HG02973 (cell line): Measurements from ENCODE around the gene CLDN3.
"Not testable (repeated sequence)": the region's sequence is repeated elsewhere in the genome, so short reads cannot be mapped to it uniquely, and the experiment has no call there.

Source experiments
- ATAC-seq: cut with Tn5 transposase; IDR thresholded peaks from one replicate; pipeline ENCODE4 v1.9.1; 2021; ENCODE audit warnings: moderate library complexity; ENCODE audit not compliant: unreplicated experiment

Gene CLDN3

DNA sequence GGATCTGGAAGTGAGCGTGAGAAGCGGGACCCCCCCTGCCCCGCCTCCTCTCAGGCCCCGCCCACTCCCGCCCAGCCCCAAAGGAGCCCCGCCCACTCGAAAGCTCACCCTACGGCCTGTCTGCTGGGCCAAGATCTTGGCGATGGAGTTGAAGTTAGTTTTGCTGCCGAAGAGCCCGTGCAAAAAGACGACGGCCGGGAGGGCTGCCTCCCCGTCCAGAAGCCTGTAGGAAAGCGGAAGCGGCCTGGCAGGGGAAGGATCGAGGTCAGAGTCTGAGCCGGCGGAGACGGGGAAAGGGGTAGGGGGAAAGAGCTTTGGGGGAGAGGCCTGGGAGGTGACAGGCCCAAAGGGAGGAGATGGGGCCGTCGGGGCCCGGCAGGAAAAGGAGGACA is 31.9 kb downstream of the CLDN3 start:
- ATAC-seq = no peak

DNA sequence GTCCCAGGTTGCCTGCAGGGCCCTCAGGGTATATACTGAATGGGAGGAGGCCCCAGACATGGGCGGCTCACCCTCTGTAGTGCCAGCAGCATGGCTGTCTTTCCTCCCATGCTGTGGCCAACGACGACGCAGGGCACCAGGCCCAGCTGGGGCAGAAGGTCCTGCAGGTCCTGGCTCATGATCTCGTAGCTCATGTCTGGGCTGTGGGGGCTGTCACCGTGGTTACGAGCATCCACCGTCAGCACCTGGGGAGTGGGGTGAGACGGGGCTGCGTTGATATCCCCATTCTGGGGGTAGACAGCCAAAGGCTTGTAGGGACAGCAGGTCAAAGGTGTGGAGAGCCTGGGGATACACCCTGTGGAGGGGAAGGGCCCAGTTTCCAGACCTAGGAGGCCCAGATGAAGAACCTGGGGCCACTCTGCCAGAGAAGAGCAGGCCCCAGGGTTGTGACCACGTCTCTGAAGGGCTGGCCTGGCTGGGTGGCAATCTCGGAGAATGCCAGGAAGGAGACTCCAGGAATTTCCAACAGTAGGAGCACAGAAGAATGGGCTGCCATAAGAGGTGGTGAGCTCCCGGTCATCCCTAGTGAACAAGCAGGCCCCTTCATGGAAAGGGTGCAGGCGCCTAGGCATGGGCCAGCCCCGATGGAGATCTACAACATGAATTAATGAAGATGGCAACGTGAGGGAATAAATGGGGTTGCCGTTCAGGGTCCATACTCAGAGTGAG is 32.4 kb downstream of the CLDN3 start:
- no peak for ATAC-seq

DNA sequence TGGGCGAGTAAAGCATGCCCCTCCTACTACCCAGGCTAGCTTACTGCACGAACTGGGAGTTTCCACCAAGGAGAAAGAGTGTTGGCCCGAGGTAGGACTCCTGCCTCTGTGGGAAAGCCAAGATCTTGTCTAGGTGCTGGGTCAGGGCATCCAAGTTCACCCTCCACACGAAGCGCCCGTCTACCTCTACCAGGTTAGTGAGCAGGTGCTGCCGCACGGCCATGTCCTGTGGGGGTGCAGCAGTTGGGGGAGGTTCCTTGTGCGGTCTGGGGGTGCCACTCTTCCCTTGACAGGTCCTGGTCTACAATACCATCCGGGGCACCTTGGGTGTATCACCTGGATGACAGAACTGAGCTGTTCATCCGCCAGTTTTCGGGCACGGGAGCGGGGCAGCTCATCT is 33.2 kb downstream of the CLDN3 start:
- ATAC-seq = no peak

DNA sequence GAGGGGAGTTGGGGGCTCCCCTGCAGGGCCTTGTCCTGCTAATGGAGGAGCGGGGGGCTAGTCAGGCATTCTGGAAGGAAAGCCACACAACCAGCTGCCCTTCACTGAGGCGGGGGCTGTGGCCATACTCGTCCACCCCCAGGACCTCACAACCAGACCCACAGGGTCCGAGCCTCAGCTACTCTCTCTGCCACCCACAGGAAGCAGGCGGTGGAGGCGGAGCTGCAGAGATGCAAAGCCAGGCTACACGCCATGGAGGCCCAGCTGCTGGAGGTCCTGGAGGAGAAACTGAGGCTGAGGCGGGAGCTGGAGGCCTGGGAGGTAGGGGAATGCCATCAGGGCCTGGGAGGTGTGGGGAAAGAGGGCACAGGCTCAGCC is 34.6 kb downstream of the CLDN3 start:
- no peak for ATAC-seq

DNA sequence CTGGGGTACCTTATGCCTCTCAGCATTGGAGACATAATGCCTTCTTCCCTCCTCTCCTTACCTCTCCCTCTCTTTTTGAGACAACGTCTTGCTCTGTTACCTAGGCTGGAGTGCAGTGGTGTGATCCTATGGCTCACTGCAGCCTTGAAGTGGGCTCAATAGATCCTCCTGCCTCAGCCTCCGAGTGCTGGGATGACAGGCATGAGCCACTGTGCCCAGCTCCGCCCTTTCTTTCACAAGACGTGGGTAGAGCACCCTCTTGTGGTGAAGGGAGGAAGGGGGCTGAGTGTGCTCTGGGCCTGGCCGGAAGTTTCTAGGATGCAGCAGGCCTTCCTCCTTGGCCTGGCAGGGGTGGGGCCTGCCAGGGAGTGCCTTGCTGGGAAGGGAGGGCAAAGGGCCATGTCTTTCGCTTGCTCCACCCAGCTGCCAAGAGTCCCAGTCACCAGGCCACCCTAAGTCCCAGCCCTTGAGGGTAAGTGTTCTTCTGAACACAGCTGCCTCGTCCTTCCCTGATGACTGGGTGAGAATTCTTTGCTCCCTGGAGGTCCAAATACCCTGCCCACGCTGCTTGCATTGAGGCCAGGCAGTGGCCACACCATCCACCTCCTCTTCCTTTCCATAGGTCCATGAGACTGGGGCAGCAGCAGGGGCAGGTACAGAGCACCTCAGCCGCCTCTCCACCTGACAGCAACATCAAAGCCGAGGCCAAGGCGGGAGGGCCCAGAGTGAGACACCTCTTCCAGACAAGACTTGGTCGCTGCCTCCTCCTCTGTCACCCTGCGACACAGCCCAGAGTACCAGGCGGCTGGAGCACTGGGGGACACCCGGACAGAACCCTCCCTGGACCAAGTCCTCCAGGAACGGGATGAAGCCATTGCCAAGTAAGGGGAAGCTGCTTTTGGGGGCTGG is 35.2 kb downstream of the CLDN3 start:
- ATAC-seq = peak; percentile 36

DNA sequence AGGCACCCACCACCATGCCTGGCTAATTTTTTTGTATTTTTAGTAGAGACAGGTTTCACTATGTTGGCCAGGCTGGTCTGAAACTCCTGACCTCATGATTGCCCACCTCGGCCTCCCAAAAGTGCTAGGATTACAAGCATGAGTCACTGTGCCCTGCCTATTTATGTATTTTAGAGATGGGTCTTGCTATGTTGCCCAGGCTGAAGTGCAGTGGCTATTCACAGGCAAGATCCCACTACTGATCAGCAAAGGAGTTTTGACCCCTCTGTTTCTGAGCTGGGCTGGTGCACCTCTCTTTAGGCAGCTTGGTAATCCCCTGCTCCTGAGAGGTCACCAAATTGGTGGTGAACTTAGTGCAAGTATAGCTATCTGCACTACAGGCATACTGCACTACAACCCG is 37.7 kb downstream of the CLDN3 start:
- no peak for ATAC-seq

DNA sequence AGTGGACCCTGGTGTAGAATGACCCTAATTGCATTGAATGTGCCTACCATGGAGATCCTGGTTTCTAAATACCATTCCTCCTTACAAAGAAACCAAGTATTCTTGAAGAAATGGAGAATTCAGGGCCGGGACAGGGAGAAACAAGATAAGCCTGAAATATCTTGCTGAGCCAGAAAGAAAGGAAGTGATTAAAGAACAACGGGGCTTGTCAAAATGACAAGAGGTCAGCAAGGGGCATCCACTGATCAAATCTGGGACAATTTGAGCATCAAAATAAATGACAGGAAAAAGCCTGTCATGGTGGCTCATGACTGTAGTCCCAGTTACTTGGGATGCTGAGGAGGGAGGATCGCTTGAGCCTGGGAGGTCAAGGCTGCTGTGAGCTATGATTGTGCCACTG is 39.6 kb downstream of the CLDN3 start:
- ATAC-seq = no peak

DNA sequence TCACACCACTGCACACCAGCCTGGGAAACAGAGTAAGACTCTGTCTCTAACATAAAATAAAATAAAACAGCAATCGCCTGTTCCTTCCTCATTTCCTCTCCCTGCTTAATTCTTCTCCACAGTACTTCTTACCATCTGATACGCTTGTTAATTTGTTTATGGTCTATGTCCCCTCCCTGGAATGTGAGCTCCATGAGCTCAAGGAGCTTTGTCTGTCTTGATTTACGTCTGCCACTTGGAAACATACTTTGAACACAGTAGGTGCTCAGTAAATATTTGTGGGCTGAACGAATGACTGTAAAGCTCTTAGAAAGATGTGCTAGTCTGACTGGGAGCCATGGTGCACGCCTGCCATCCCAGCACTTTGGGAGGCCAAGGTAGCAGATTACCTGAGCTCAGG is 41.5 kb downstream of the CLDN3 start:
- no peak for ATAC-seq

DNA sequence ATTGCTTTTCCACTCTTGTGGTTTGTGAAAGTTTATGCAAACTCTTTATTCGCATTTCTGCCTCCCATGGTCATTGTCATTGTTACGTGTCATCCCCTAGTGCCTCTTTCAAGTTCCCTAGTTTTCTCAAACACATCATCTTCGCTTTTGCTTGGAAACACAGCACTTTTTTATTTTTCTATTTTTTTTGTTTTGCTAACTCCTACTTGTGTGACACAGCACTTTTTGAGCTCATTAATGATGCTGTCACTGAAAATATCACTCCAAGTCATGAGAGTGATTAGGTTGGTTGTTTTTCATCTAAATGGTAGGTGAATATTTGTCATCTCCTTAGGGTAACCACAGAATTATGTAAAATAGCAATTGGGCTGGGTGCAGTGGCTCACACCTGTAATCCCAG is 42.1 kb downstream of the CLDN3 start:
- no peak for ATAC-seq

DNA sequence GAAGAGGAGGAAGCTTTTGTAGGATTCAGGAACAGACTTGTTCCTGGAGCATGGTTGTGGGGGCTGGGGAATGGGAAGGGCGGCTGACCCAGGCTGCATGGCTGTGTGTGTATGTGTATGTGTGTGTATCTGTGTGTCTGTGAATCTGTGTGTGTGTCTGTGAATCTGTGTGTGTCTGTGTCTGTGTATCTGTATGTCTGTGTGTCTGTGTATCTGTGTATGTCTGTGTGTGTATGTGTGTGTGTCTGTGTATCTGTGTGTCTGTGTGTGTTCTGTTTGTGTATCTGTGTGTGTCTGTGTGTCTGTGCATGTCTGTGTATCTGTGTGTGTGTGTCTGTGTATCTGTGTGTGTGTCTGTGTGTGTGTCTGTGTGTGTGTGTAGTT is 44.0 kb downstream of the CLDN3 start:
- peak; percentile 10 for ATAC-seq

DNA sequence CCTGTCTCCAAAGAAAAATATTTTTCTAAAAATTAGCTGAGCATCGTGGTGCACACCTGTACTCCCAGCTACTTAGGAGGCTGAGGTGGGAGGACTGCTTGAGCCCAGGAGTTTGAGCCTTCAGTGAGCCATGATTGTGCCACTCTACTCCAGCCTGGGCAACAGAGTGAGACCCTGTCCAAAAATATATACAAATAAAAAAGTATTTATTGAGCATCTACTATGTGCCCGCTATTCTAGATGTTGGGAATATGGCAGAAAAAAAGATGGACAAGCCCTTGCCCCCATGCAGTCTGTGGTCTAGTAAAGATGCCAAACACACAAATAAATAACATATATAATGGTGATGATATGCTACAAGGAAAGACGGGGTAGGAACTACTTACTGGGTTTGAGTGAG is 46.3 kb downstream of the CLDN3 start:
- no peak for ATAC-seq

DNA sequence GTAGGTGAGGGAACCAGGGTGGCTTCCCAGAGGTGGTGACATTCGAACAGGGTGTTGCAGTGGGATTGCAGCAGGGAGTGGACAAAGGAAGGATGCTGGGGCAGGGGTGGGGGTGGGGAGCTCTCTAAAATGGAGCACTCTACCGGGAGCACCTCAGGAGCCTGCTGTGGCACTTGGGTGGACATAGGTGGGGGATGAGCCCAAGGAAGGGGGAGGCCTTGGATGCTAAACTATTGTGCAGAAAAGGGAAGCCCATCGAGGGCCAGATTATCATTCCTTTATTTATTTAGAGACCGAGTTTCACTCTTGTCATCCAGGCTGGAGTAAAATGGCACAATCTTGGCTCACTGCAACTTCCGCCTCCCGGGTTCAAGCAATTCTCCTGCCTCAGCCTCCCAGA is 47.3 kb downstream of the CLDN3 start:
- ATAC-seq = no peak

DNA sequence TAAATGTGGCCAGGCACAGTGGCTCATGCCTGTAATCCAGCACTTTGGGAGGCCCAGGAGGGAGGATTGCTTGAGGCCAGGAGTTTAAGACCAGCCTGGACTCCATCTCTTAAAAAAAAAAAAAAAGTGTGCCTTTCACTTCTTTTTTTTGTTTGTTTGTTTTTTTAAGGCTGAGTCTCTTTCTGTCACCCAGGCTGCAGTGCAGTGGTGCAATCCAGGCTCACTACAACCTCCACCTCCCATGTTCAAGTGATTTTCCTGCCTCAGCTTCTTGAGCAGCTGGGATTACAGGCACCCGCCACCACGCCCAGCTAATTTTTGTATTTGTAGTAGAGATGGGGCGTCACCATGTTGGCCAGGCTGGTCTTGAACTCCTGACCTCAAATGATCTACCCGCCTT is 47.9 kb downstream of the CLDN3 start:
- ATAC-seq = not testable (repeated sequence)

DNA sequence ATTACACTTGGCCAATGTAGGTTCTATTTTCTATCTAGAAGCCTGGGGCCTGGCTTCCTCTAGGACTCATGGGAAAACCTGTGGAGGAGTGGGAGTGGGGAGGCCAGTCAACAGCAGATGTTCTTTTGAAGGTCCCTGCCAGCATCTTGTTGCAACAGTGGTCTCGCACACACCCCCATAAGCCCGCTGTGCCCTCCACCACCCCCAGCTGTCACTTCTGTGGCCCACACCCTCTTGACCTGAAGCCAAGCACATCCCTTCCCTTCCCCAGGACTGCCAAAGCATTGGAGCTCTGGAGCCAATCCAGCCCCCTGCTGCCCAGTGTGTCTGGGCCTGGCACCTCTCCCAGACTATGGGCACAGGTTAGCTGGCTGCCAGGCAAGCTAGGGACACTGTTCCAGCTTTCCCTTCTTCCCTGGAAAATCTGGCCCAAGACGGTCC is 48.7 kb downstream of the CLDN3 start:
- ATAC-seq = no peak

DNA sequence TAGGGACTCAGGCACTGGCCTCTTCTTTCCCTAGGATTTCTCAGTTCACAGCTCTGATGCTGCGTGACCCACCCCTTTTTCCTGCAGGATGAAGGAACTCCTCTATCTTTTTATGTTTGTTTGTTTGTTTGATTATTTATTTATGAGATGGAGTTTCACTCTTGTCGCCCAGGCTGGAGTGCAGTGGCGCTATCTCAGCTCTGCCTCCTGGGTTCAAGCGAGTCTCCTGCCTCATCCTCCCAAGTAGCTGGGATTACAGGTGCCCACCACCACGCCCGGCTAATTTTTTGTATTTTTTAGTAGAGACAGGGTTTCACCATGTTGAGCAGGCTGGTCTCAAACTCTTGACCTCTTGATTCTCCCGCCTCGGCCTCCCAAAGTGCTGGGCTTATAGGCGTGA is 49.6 kb downstream of the CLDN3 start:
- ATAC-seq = not testable (repeated sequence)

DNA sequence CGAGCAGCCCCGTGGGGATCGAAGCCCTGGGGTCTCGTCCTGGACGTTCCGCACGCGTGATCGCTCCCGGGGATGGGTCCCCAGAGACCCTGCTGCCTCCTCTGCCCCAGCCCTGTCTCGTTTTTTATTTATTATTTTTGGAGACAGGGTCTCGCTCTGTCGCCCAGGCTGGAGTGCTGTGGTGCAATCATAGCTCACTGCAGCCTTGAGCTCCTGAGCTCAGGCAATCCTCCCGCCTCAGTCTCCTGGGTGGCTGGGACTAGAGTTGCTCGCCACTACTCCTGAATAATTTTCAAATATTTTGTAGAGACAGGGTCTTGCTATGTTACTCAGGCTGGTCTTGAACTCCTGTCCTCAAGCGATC is 50.3 kb downstream of the CLDN3 start:
- ATAC-seq = no peak
